ENCODE measurements around the gene IL13RA2. TPM values are rescaled to one million over a fixed set of nuclear protein-coding genes. Genes with fewer than 3 reads are reported as not detected.

Gene IL13RA2
- total and polyA plus RNA-seq, 2 donors (not counting 1 experiment from before 2014, with no cell fraction given) = 12.7 to 42.1 TPM

DNA sequence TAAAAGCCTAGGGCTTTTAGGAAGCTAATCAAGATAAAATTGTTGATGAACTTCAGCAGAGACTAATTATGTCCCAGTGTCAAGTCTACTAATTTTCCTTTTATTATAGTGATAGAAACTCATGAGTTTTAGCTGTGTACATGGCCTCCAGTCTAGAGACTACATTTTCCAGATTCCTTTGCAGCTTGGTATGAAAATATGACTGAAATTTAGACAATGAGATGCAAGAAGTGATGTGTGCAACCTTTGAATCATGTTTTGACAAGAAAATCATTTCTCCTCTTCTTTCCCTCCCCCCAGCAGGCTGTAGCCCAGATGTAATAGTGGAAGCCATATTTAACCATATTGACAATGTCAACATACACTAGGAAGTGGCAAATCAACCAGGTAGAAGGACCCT is 30.3 kb upstream of the IL13RA2 start:
- no peak for DNase-seq (ENCODE audit: low read depth in 2 of 2)
- Histone ChIP-seq H3K9ac (ENCODE audit: insufficient read depth, low read length) (no peak overlapping the region), H3K27me3 (ENCODE audit: control insufficient read depth, insufficient read depth, low read length) (no peaks in the 10 kb centered on the region), H2AFZ (ENCODE audit: low read length) (no peak overlapping the region), H3K36me3 (ENCODE audit: control insufficient read depth, insufficient read depth, low read length) (no peaks in the 10 kb centered on the region), H3K4me3 (replicated peaks in 1 of 4; ENCODE audit: control extremely low read depth in 1 of 4, insufficient read depth in 1 of 4, low read depth in 3 of 4, low read length in 4 of 4) (no peak overlapping the region), H3K79me2 (ENCODE audit: control insufficient read depth, insufficient read depth, low read length) (no peaks in the 10 kb centered on the region), H3K9me3 (ENCODE audit: control insufficient read depth, insufficient read depth, low read depth, low read length) (no peaks in the 10 kb centered on the region), H3K4me1 (ENCODE audit: control insufficient read depth, extremely low read depth, insufficient read depth, low read length) (no peaks in the 10 kb centered on the region), H3K4me2 (ENCODE audit: extremely low read depth, insufficient read depth, low read length) (no peak overlapping the region), H4K20me1 (ENCODE audit: control insufficient read depth, extremely low read depth, insufficient read depth, low read length) (no peaks in the 10 kb centered on the region), H3K27ac (ENCODE audit: insufficient read depth, low read length) (no peak overlapping the region)
- TF ChIP-seq EZH2 (IDR thresholded peaks at IDR 0.05; ENCODE audit: low read length, missing control alignments) = no peak
- TF ChIP-seq CTCF (conservative IDR thresholded peaks at IDR 0.05 in 1 of 2, IDR thresholded peaks at IDR 0.05 in 1 of 2; ENCODE audit: low read depth in 1 of 2, low read length in 2 of 2) = no peak

DNA sequence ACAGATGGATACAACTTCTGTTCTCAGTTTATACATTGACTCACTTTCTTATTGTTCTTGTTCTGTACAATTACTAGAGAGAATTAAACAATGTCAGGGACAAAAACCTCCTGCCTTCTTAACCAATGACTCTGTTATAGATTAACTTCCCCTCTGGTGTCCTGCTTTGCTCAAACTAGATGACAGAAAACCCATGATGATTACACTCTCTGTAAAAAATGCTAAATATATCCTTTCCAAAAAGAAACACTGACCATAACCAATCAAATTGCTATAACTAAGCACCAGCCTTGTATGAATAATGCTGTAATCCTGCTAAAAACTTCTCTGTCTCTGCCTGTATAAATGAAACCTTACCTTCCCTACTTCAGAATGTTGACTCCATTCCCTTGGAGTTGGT is 29.8 kb upstream of the IL13RA2 start:
- H3K9me3 ChIP-seq (ENCODE audit: control insufficient read depth, insufficient read depth, low read depth, low read length) = no peaks in the 10 kb centered on the region
- no peaks in the 10 kb centered on the region for H3K79me2 ChIP-seq (ENCODE audit: control insufficient read depth, insufficient read depth, low read length)
- H3K4me3 ChIP-seq (replicated peaks in 1 of 4; ENCODE audit: control extremely low read depth in 1 of 4, insufficient read depth in 1 of 4, low read depth in 3 of 4, low read length in 4 of 4) = no peak overlapping the region
- no peaks in the 10 kb centered on the region for H4K20me1 ChIP-seq (ENCODE audit: control insufficient read depth, extremely low read depth, insufficient read depth, low read length)
- peak; percentile 2 to 55 for DNase-seq (ENCODE audit: low read depth in 2 of 2)
- no peak for TF ChIP-seq EZH2 (IDR thresholded peaks at IDR 0.05; ENCODE audit: low read length, missing control alignments)
- TF ChIP-seq CTCF (conservative IDR thresholded peaks at IDR 0.05 in 1 of 2, IDR thresholded peaks at IDR 0.05 in 1 of 2; ENCODE audit: low read depth in 1 of 2, low read length in 2 of 2) = no peak
- no peak overlapping the region for H3K9ac ChIP-seq (ENCODE audit: insufficient read depth, low read length)
- H2AFZ ChIP-seq (ENCODE audit: low read length) = no peak overlapping the region
- H3K36me3 ChIP-seq (ENCODE audit: control insufficient read depth, insufficient read depth, low read length) = no peaks in the 10 kb centered on the region
- no peaks in the 10 kb centered on the region for H3K4me1 ChIP-seq (ENCODE audit: control insufficient read depth, extremely low read depth, insufficient read depth, low read length)
- no peak overlapping the region for H3K4me2 ChIP-seq (ENCODE audit: extremely low read depth, insufficient read depth, low read length)
- H3K27me3 ChIP-seq (ENCODE audit: control insufficient read depth, insufficient read depth, low read length) = no peaks in the 10 kb centered on the region
- peak overlapping the region; percentile 47 for H3K27ac ChIP-seq (ENCODE audit: insufficient read depth, low read length)

DNA sequence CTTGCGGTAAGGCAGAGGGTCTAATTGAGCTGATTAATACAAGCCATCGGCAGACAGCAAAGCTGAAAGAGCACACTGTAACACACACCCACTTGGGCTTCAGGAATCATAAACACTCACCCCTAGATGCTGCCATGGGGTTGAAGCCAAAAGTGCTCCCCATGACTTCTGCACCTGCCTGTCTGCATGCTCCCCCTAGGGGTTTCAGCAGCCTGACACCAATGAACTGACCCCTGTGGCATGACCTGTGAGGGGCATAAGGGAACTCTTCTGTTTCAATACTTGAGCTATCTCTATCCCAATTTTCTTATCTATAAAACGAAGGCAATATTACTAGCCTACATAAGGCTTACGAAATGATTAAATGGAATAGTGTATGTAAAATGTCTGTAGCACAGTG is 23.0 kb upstream of the IL13RA2 start:
- Histone ChIP-seq H3K9ac (ENCODE audit: insufficient read depth, low read length) (no peak overlapping the region), H3K4me1 (ENCODE audit: control insufficient read depth, extremely low read depth, insufficient read depth, low read length) (no peaks in the 10 kb centered on the region), H3K36me3 (ENCODE audit: control insufficient read depth, insufficient read depth, low read length) (no peaks in the 10 kb centered on the region), H3K9me3 (ENCODE audit: control insufficient read depth, insufficient read depth, low read depth, low read length) (no peaks in the 10 kb centered on the region), H3K27me3 (ENCODE audit: control insufficient read depth, insufficient read depth, low read length) (no peaks in the 10 kb centered on the region), H3K4me2 (ENCODE audit: extremely low read depth, insufficient read depth, low read length) (no peak overlapping the region), H2AFZ (ENCODE audit: low read length) (no peak overlapping the region), H3K79me2 (ENCODE audit: control insufficient read depth, insufficient read depth, low read length) (no peaks in the 10 kb centered on the region), H3K27ac (ENCODE audit: insufficient read depth, low read length) (no peak overlapping the region), H3K4me3 (replicated peaks in 1 of 4; ENCODE audit: control extremely low read depth in 1 of 4, insufficient read depth in 1 of 4, low read depth in 3 of 4, low read length in 4 of 4) (no peak overlapping the region), H4K20me1 (ENCODE audit: control insufficient read depth, extremely low read depth, insufficient read depth, low read length) (no peaks in the 10 kb centered on the region)
- no peak for DNase-seq (ENCODE audit: low read depth in 2 of 2)
- no peak for TF ChIP-seq CTCF (conservative IDR thresholded peaks at IDR 0.05 in 1 of 2, IDR thresholded peaks at IDR 0.05 in 1 of 2; ENCODE audit: low read depth in 1 of 2, low read length in 2 of 2)
- no peak for TF ChIP-seq EZH2 (IDR thresholded peaks at IDR 0.05; ENCODE audit: low read length, missing control alignments)
